ENCODE measurements around the gene LRRC23. TPM values are rescaled to one million over a fixed set of nuclear protein-coding genes. Genes with fewer than 3 reads are reported as not detected.
"Not testable (repeated sequence)": the region's sequence is repeated elsewhere in the genome, so short reads cannot be mapped to it uniquely, and the experiment has no call there.

The LRRC23 gene
- total and polyA plus RNA-seq, 2 of the 13 experiments (the other 11 are each of a cell fraction or from before 2014, with no cell fraction given) = 6.0 to 7.8 TPM

GRCh38 chr12:6905414-6906040, 905 bp downstream of the LRRC23 start:
- ChIA-PET CTCF (ENCODE audit: low intra/inter-chr PET ratio, low total read pairs) (no interaction called here), POLR2A (interaction anchor here (0.9 to 2.2 kb wide), 6 partner anchors 8 to 202 kb away, joined by 3 to 10 read pairs (median 5); partner anchors contain the start of genes ENO2, SPSB2, TPI1 and USP5)
- FAIRE-seq = no peak
- Histone ChIP-seq H3K36me3 (replicated peaks in 1 of 2; ENCODE audit: control insufficient read depth in 1 of 2, insufficient read depth in 2 of 2, low read length in 2 of 2) (no peaks in the 10 kb centered on the region), H3K4me2 (ENCODE audit: low read depth, low read length) (peak overlapping the region; percentile 96), H3K27ac (ENCODE audit: extremely low read length, insufficient read depth, low read length) (peak overlapping the region; percentile 69), H3K9ac (ENCODE audit: insufficient read depth, low read depth, low read length) (peak overlapping the region; percentile 81), H3K9me3 (ENCODE audit: low read length) (no peaks in the 10 kb centered on the region), H3K27me3 (ENCODE audit: control insufficient read depth in 1 of 2, insufficient read depth in 2 of 2, low read length in 2 of 2) (no peaks in the 10 kb centered on the region), H2AFZ (ENCODE audit: low read length) (no peak overlapping the region), H3K4me1 (ENCODE audit: insufficient read depth, low read length) (peaks cover 50% of the 10 kb centered on the region), H4K20me1 (ENCODE audit: insufficient read depth, low read length) (no peaks in the 10 kb centered on the region), H3K79me2 (ENCODE audit: insufficient read depth, low read length) (no peaks in the 10 kb centered on the region), H3K4me3 (replicated peaks in 1 of 3; ENCODE audit: insufficient read depth in 1 of 3, low read depth in 2 of 3, low read length in 3 of 3) (peak overlapping the region; percentile 78 to 88 (median 83); a peak in 4 of 6 replicates)
- in situ Hi-C loops (cut with HindIII; ENCODE audit: extremely low pct_ligation_motif_present, low pct_unique_long_range_greater_than_20kb) (no loop called here), intact Hi-C loops (cut with micrococcal nuclease; ENCODE audit: unreplicated experiment) (no loop called here)
- no peak for ATAC-seq
- TF ChIP-seq ZNF598 (CRISPR knock-in tag; IDR thresholded peaks at IDR 0.05; ENCODE audit: borderline replicate concordance) (no peak), POLR2A (IDR thresholded peaks at IDR 0.05; ENCODE audit: insufficient read depth in 1 of 2, low read depth in 2 of 2, low read length in 2 of 2) (0 out of 4 replicates have a peak, but pooled peaks of 1 of the 2 experiments have one; percentile 1)
- WGBS (ENCODE audit: low lambda C conversion rate) = 57% methylated on average over 5 of the region's 5 CpGs
- no TSS peak for BruUV-seq (replicated peaks)
- DNase-seq (ENCODE audit: low spot score) = no peak

GRCh38 chr12:6908141-6908540, 3.5 kb downstream of the LRRC23 start:
- ATAC-seq; H3K4me3 ChIP-seq (replicated peaks in 1 of 3; ENCODE audit: insufficient read depth in 1 of 3, low read depth in 2 of 3, low read length in 3 of 3); BruUV-seq (replicated peaks); H3K9me3 ChIP-seq (ENCODE audit: low read length); H2AFZ ChIP-seq (ENCODE audit: low read length); H3K79me2 ChIP-seq (ENCODE audit: insufficient read depth, low read length); H3K9ac ChIP-seq (ENCODE audit: insufficient read depth, low read depth, low read length); H4K20me1 ChIP-seq (ENCODE audit: insufficient read depth, low read length); H3K27me3 ChIP-seq (ENCODE audit: control insufficient read depth in 1 of 2, insufficient read depth in 2 of 2, low read length in 2 of 2); H3K36me3 ChIP-seq (replicated peaks in 1 of 2; ENCODE audit: control insufficient read depth in 1 of 2, insufficient read depth in 2 of 2, low read length in 2 of 2); intact Hi-C loops (cut with micrococcal nuclease; ENCODE audit: unreplicated experiment); CTCF ChIA-PET (ENCODE audit: low intra/inter-chr PET ratio, low total read pairs); DNase-seq (ENCODE audit: low spot score); H3K4me2 ChIP-seq (ENCODE audit: low read depth, low read length); H3K27ac ChIP-seq (ENCODE audit: extremely low read length, insufficient read depth, low read length); in situ Hi-C loops (cut with HindIII; ENCODE audit: extremely low pct_ligation_motif_present, low pct_unique_long_range_greater_than_20kb); FAIRE-seq: not testable (repeated sequence)
- POLR2A ChIA-PET = interaction anchor here (1.4 kb wide), 1 partner anchor 40 kb away, joined by 3 read pairs; no protein-coding TSS in a partner anchor
- H3K4me1 ChIP-seq (ENCODE audit: insufficient read depth, low read length) = peaks cover 49% of the 10 kb centered on the region
- WGBS (ENCODE audit: low lambda C conversion rate) = 95% methylated on average over 11 of the region's 11 CpGs
